IPS DF 19.7 (cell line): ENCODE measurements around the gene SLC22A5.

Experiments used
- DNase-seq: peaks from one replicate; pipeline ENCODE4 v3.0.0-alpha.2; 2013; ENCODE audit warnings: low read depth, low spot score

SLC22A5 gene

GRCh38 chr5:132369474-132370180 is at the start of gene SLC22A5:
Gene SLC22A5 (plus strand): TSS chr5:132369710. CDS start chr5:132369973, 263 bp downstream.
- DNase-seq: no peak

- no peak for DNase-seq
Observed at GRCh38 chr5:132319975-132320374, 49.5 kb upstream of the SLC22A5 start.

GRCh38 chr5:132321109-132321721 is 48.3 kb upstream of the SLC22A5 start:
- no peak for DNase-seq

- DNase-seq: peak; percentile 64
Observed at GRCh38 chr5:132322266-132322665, 47.2 kb upstream of the SLC22A5 start.

- DNase-seq: no peak
Observed at GRCh38 chr5:132323202-132323601, 46.3 kb upstream of the SLC22A5 start.

GRCh38 chr5:132325691-132326090 is 43.8 kb upstream of the SLC22A5 start:
- DNase-seq: no peak

GRCh38 chr5:132327252-132327955 is 42.1 kb upstream of the SLC22A5 start:
- no peak for DNase-seq

GRCh38 chr5:132334812-132335211 is 34.7 kb upstream of the SLC22A5 start:
- no peak for DNase-seq

- no peak for DNase-seq
Observed at GRCh38 chr5:132335402-132335801, 34.1 kb upstream of the SLC22A5 start.

- no peak for DNase-seq
Observed at GRCh38 chr5:132339502-132339901, 30.0 kb upstream of the SLC22A5 start.

- DNase-seq: no peak
Observed at GRCh38 chr5:132342291-132343180, 27.0 kb upstream of the SLC22A5 start.

GRCh38 chr5:132344775-132345514 is 24.6 kb upstream of the SLC22A5 start:
- no peak for DNase-seq

GRCh38 chr5:132353486-132353995 is 16.0 kb upstream of the SLC22A5 start:
- DNase-seq: no peak

- DNase-seq: no peak
Observed at GRCh38 chr5:132354381-132355139, 14.9 kb upstream of the SLC22A5 start.

- no peak for DNase-seq
Observed at GRCh38 chr5:132355140-132355765, 14.3 kb upstream of the SLC22A5 start.

- DNase-seq: no peak
Observed at GRCh38 chr5:132358775-132359174, 10.7 kb upstream of the SLC22A5 start.

GRCh38 chr5:132362086-132362485 is 7.4 kb upstream of the SLC22A5 start:
- DNase-seq: no peak

- DNase-seq: no peak
Observed at GRCh38 chr5:132363431-132364112, 5.9 kb upstream of the SLC22A5 start.

GRCh38 chr5:132364319-132364718 is 5.2 kb upstream of the SLC22A5 start:
- DNase-seq: no peak
